Gastroesophageal sphincter (tissue), 4 donors: ENCODE measurements around the gene NCF4. TPM values are rescaled to one million over a fixed set of nuclear protein-coding genes. Genes with fewer than 3 reads are reported as not detected.

ENCODE experiments used
- ATAC-seq: fragments of 150-250 bp; one replicate; pipeline ENCODE4 v1.9.1; 2016; ENCODE audit warnings: mild to moderate bottlenecking, moderate library complexity
- H3K27ac ChIP-seq, 4 donors: fragments of 200-600 bp; sonication (generic) in 3 of 4; 1 replicate in 3 of 4; 2 replicates in 1 of 4; pipeline ENCODE4 v1.5.1; 2016 to 2019
- H3K27me3 ChIP-seq: fragments of 200-600 bp; sonication (generic); one replicate; pipeline ENCODE4 v1.5.1; 2019
- H3K36me3 ChIP-seq, 2 donors: fragments of 200-600 bp; sonication (generic); one replicate each; pipeline ENCODE4 v1.5.1; 2019; ENCODE audit warnings: control low read depth in 1 of 2
- H3K4me1 ChIP-seq, 3 donors: fragments of 200-600 bp; sonication (generic); 1 replicate in 2 of 3; 2 replicates in 1 of 3; pipeline ENCODE4 v1.5.1; 2016 to 2019; ENCODE audit warnings: control low read depth in 2 of 3
- H3K4me3 ChIP-seq, 2 donors: fragments of 200-600 bp; sonication (generic); one replicate each; pipeline ENCODE4 v1.5.1; 2019; ENCODE audit warnings: mild to moderate bottlenecking in 1 of 2, moderate library complexity in 1 of 2
- H3K9me3 ChIP-seq, 3 donors: fragments of 200-600 bp; sonication (generic); one replicate each; pipeline ENCODE4 v1.5.1; 2017 to 2019; ENCODE audit warnings: control low read depth in 2 of 3
- CTCF ChIP-seq, 4 experiments: fragments of 200-600 bp in 2 of 4; fragments of 450-650 bp in 2 of 4; sonication (generic) in 1 of 4; IDR thresholded peaks; one replicate each; pipeline ENCODE4 v1.5.1; 2017 to 2019; ENCODE audit warnings: antibody characterized with exemption in 4 of 4, mild to moderate bottlenecking in 2 of 4, moderate library complexity in 2 of 4
- EP300 ChIP-seq: sonication (generic); formaldehyde crosslinking; IDR thresholded peaks from one replicate; pipeline ENCODE4 v1.6.1; 2017; ENCODE audit warnings: antibody characterized with exemption, mild to moderate bottlenecking
- POLR2A ChIP-seq, 2 donors: fragments of 450-650 bp; IDR thresholded peaks; one replicate each; pipeline ENCODE4 v1.6.1; 2017; ENCODE audit warnings: antibody characterized with exemption in 2 of 2, mild to moderate bottlenecking in 2 of 2, moderate library complexity in 1 of 2
- POLR2AphosphoS5 ChIP-seq: sonication (generic); formaldehyde crosslinking; IDR thresholded peaks from one replicate; pipeline ENCODE4 v1.6.1; 2017; ENCODE audit warnings: antibody characterized with exemption
- WGBS, 2 donors: methylation state at CpG; one replicate each; pipeline ENCODE4 v1.1.5; 2018; ENCODE audit warnings: low coverage in 1 of 2; 5-methylcytosine and 5-hydroxymethylcytosine counted together
- total RNA-seq, 4 donors: library from RNA; depleted of rRNA; stranded (reverse); fragments of >200 nt; gene quantifications; one replicate each; pipeline ENCODE4 v1.1.0, GENCODE V29; 2016

Gene NCF4
- total RNA-seq, 4 donors from 2014 or later = 5.4 to 20.5 (median 10.6) TPM

DNA sequence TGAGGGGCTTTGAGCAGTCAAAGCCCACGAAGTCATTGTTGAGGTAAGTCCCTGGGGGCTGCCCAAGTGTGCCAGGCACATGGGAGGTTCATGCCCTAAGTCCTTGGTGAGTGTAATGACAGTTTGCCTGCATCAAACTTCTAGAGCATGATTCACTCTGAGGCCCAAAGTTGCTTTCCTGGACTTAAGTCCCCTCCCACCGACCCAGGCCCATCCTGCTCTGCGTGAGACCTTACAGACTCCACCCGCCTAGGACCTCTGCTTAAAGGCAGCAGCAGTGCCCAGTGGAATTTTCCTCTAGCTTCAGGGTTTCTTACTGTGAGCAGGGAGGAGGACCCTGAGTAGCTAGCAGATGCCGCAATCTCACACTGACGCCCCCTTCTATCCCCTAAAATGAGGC is 38.2 kb upstream of the NCF4 start:
- peaks cover 68% of the 10 kb centered on the region for H3K27me3 ChIP-seq
- H3K4me3 ChIP-seq = no peak overlapping the region
- no peak overlapping the region for H3K27ac ChIP-seq
- no peaks in the 10 kb centered on the region for H3K4me1 ChIP-seq
- 86% methylated on average over 2 of the region's 6 CpGs; no CpG with 5 or more reads in 1 of the 2 donors for WGBS, 2 donors
- H3K9me3 ChIP-seq = no peaks in the 10 kb centered on the region
- ATAC-seq = no peak
- TF ChIP-seq CTCF (IDR thresholded peaks at IDR 0.05) (no peak), POLR2A (IDR thresholded peaks at IDR 0.05) (no peak), POLR2AphosphoS5 (no peak), EP300 (no peak)
- H3K36me3 ChIP-seq = no peaks in the 10 kb centered on the region

GRCh38 chr22:36823186-36823839 is 37.5 kb upstream of the NCF4 start:
- no peaks in the 10 kb centered on the region for H3K9me3 ChIP-seq
- no peak overlapping the region for H3K27ac ChIP-seq
- peaks cover 60% of the 10 kb centered on the region for H3K27me3 ChIP-seq
- H3K4me3 ChIP-seq = no peak overlapping the region
- H3K36me3 ChIP-seq = no peaks in the 10 kb centered on the region
- 60 to 74% methylated on average over 1 to 8 of the region's 17 CpGs for WGBS, 2 donors
- TF ChIP-seq EP300 (no peak), POLR2AphosphoS5 (no peak), POLR2A (IDR thresholded peaks at IDR 0.05) (no peak), CTCF (IDR thresholded peaks at IDR 0.05) (no peak)
- H3K4me1 ChIP-seq = no peaks in the 10 kb centered on the region
- ATAC-seq = no peak

DNA sequence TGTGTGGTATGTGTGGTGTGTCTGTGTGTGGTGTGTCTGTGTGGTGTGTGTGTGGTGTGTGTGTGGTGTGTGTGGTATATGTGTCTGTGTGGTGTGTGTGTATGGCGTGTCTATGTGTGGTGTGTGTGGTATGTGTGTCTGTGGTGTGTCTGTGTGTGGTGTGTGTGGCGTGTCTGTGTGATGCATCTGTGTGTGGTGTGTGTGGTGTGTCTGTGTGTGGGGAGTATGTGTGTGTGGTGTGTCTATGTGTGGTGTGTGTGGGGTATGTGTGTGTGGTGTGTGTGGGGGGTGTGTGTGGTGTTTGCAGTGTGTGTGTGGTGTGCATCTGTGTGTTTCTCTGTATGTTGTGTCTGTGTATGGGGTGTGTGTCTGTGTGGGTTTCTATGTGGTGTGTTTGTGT is 36.2 kb upstream of the NCF4 start:
- WGBS, 2 donors = 100% methylated on average over 1 of the region's 2 CpGs
- H3K27me3 ChIP-seq = peaks cover 59% of the 10 kb centered on the region
- no peak overlapping the region for H3K27ac ChIP-seq
- no peak overlapping the region for H3K4me3 ChIP-seq
- H3K4me1 ChIP-seq = no peaks in the 10 kb centered on the region
- ATAC-seq = no peak
- no peaks in the 10 kb centered on the region for H3K36me3 ChIP-seq
- no peaks in the 10 kb centered on the region for H3K9me3 ChIP-seq
- TF ChIP-seq POLR2AphosphoS5 = no peak
- no peak for TF ChIP-seq EP300
- TF ChIP-seq CTCF (IDR thresholded peaks at IDR 0.05) = no peak
- TF ChIP-seq POLR2A (IDR thresholded peaks at IDR 0.05) = no peak

DNA sequence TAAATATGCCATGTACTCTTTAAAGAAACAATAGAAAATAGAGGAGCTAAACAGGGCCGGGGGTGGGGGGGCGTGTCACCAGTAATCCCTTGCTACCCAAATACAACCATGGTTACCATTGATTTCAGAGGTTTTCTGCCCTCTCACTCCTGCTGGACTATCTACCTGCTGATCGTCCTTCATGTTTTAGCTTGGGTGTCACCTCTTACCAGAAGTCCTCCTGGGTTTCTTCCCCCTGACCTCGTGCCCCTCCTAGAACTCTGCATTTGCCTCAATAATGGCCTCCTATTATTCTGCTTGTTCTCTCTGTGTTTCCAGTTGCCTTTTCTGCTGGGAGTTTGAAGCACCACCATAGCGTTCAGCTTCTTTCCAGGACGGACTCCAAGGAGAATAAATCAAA is 34.5 kb upstream of the NCF4 start:
- 58 to 79% methylated on average over 6 of the region's 6 CpGs for WGBS, 2 donors
- Histone ChIP-seq H3K36me3 (no peaks in the 10 kb centered on the region), H3K27ac (no peak overlapping the region), H3K27me3 (peaks cover 50% of the 10 kb centered on the region), H3K9me3 (no peaks in the 10 kb centered on the region), H3K4me3 (no peak overlapping the region), H3K4me1 (no peaks in the 10 kb centered on the region)
- no peak for TF ChIP-seq POLR2AphosphoS5
- no peak for TF ChIP-seq EP300
- no peak for TF ChIP-seq POLR2A (IDR thresholded peaks at IDR 0.05)
- no peak for TF ChIP-seq CTCF (IDR thresholded peaks at IDR 0.05)
- no peak for ATAC-seq

- Histone ChIP-seq H3K36me3 (no peaks in the 10 kb centered on the region), H3K4me1 (no peaks in the 10 kb centered on the region), H3K27me3 (peaks cover 29% of the 10 kb centered on the region), H3K27ac (no peak overlapping the region), H3K4me3 (no peak overlapping the region), H3K9me3 (no peaks in the 10 kb centered on the region)
- no peak for TF ChIP-seq POLR2AphosphoS5
- TF ChIP-seq CTCF (IDR thresholded peaks at IDR 0.05) = no peak
- no peak for TF ChIP-seq EP300
- no peak for TF ChIP-seq POLR2A (IDR thresholded peaks at IDR 0.05)
- 31 to 68% methylated on average over 2 to 3 of the region's 3 CpGs for WGBS, 2 donors
- ATAC-seq = no peak
These were observed 32.0 kb upstream of the NCF4 start for GRCh38 chr22:36828815-36829214.
